T1000 (cell line): ENCODE data around the gene MEAK7.

Experiments used
- DNase-seq: peaks from one replicate; lab custom pipeline; 2025; ENCODE audit warnings: mixed read lengths; lab: John Stamatoyannopoulos, UW

Gene MEAK7

GRCh38 chr16:84504420-84505248, at the start of gene MEAK7:
Gene MEAK7, minus strand, starts transcription at chr16:84504659. Its CDS starts 6,573 bp downstream, at chr16:84498086.
- peak; percentile 96 for DNase-seq

GRCh38 chr16:84553873-84554399, 49.5 kb upstream of the MEAK7 start:
- no peak for DNase-seq

- no peak for DNase-seq
Measured at GRCh38 chr16:84552135-84552534, 47.7 kb upstream of the MEAK7 start.

- no peak for DNase-seq
Measured at GRCh38 chr16:84550096-84550495, 45.6 kb upstream of the MEAK7 start.

GRCh38 chr16:84548971-84549844, 44.7 kb upstream of the MEAK7 start:
- no peak for DNase-seq

GRCh38 chr16:84548508-84548907, 44.0 kb upstream of the MEAK7 start:
- no peak for DNase-seq

- DNase-seq: no peak
Measured at GRCh38 chr16:84547546-84548061, 43.1 kb upstream of the MEAK7 start.

- no peak for DNase-seq
Measured at GRCh38 chr16:84546669-84547545, 42.4 kb upstream of the MEAK7 start.

GRCh38 chr16:84545114-84545737, 40.8 kb upstream of the MEAK7 start:
- DNase-seq: no peak

- DNase-seq: no peak
Measured at GRCh38 chr16:84544031-84544773, 39.7 kb upstream of the MEAK7 start.

- DNase-seq: no peak
Measured at GRCh38 chr16:84543253-84543652, 38.8 kb upstream of the MEAK7 start.

GRCh38 chr16:84541999-84542817, 37.7 kb upstream of the MEAK7 start:
- DNase-seq: no peak

GRCh38 chr16:84540194-84540593, 35.7 kb upstream of the MEAK7 start:
- no peak for DNase-seq

GRCh38 chr16:84538222-84538840, 33.9 kb upstream of the MEAK7 start:
- no peak for DNase-seq

- no peak for DNase-seq
Measured at GRCh38 chr16:84537491-84538151, 33.2 kb upstream of the MEAK7 start.

- no peak for DNase-seq
Measured at GRCh38 chr16:84535851-84536250, 31.4 kb upstream of the MEAK7 start.

- DNase-seq: no peak
Measured at GRCh38 chr16:84535408-84535807, 30.9 kb upstream of the MEAK7 start.

GRCh38 chr16:84534815-84535214, 30.4 kb upstream of the MEAK7 start:
- no peak for DNase-seq
